ENCODE data around the gene RAD51B. TPM values are rescaled to one million over a fixed set of nuclear protein-coding genes. Genes with fewer than 3 reads are reported as not detected.

The RAD51B gene
- total and polyA plus RNA-seq, 8 donors: 1.8 to 30.7 (median 15.3) TPM

DNA sequence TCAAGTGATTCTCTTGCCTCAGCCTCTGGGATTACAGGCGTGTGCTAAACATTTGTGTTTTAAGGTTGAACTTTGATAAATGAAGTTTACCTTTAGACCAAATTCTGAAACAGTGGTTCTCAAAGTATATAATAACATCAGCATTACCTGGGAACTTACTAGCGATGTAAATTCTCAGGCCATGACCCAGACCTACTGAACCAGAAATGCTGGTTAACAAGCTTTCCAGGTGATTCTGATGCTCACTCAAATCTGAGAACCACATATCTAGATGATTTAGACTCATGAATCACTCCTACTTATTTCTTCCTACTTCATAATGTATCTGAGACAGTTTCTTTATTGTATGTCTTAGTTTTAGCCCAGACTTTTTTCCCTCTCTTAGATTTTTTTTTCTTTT is 43.6 kb downstream of the RAD51B start:
- intact Hi-C loops (cut with DNase I; ENCODE audit: low total_unique reads): no loop called here
- WGBS, 5 donors: 85 to 92% (median 87%) methylated on average over 2 of the region's 2 CpGs
- no peak overlapping the region for H3K4me3 ChIP-seq
- H3K9me3 ChIP-seq: no peaks in the 10 kb centered on the region
- H3K27ac ChIP-seq: no peak overlapping the region
- H3K36me3 ChIP-seq: peaks cover 0 to 8% (median 2%) of the 10 kb centered on the region in 4 donors
- DNase-seq: no peak
- H3K4me1 ChIP-seq: no peaks in the 10 kb centered on the region
- no peaks in the 10 kb centered on the region for H3K27me3 ChIP-seq
- no peak for TF ChIP-seq POLR2A (IDR thresholded peaks at IDR 0.05)
- TF ChIP-seq POLR2AphosphoS5 (IDR thresholded peaks at IDR 0.05): no peak
- TF ChIP-seq CTCF (IDR thresholded peaks at IDR 0.05): no peak
- no peak for TF ChIP-seq EP300 (IDR thresholded peaks at IDR 0.05)

- Histone ChIP-seq H3K27me3 (no peaks in the 10 kb centered on the region), H3K36me3 (no peaks in the 10 kb centered on the region), H3K4me3 (no peak overlapping the region), H3K9me3 (no peaks in the 10 kb centered on the region), H3K27ac (no peak overlapping the region), H3K4me1 (no peaks in the 10 kb centered on the region)
- 69 to 79% (median 75%) methylated on average over 3 of the region's 3 CpGs for WGBS, 5 donors
- no peak for DNase-seq
- TF ChIP-seq EP300 (IDR thresholded peaks at IDR 0.05) (no peak), POLR2AphosphoS5 (IDR thresholded peaks at IDR 0.05) (no peak)
- intact Hi-C loops (cut with DNase I; ENCODE audit: low total_unique reads): no loop called here
Measured at GRCh38 chr14:67875175-67876006, 55.8 kb downstream of the RAD51B start.

GRCh38 chr14:67879026-67879425 is 59.4 kb downstream of the RAD51B start:
- intact Hi-C loops (cut with DNase I; ENCODE audit: low total_unique reads): no loop called here
- no peak for DNase-seq
- Histone ChIP-seq H3K4me1 (peaks cover 0 to 16% (median 8%) of the 10 kb centered on the region in 4 donors), H3K4me3 (no peak overlapping the region), H3K27ac (no peak overlapping the region), H3K9me3 (no peaks in the 10 kb centered on the region), H3K36me3 (no peaks in the 10 kb centered on the region), H3K27me3 (no peaks in the 10 kb centered on the region)
- TF ChIP-seq EP300 (IDR thresholded peaks at IDR 0.05) (no peak), POLR2A (IDR thresholded peaks at IDR 0.05) (no peak), POLR2AphosphoS5 (IDR thresholded peaks at IDR 0.05) (no peak), CTCF (IDR thresholded peaks at IDR 0.05) (no peak)

GRCh38 chr14:67881225-67881624 is 61.6 kb downstream of the RAD51B start:
- Histone ChIP-seq H3K4me1 (peaks cover 0 to 24% (median 11%) of the 10 kb centered on the region in 4 donors), H3K27ac (no peak overlapping the region), H3K27me3 (no peaks in the 10 kb centered on the region), H3K9me3 (no peaks in the 10 kb centered on the region), H3K36me3 (no peaks in the 10 kb centered on the region), H3K4me3 (no peak overlapping the region)
- no peak for TF ChIP-seq POLR2A (IDR thresholded peaks at IDR 0.05)
- TF ChIP-seq POLR2AphosphoS5 (IDR thresholded peaks at IDR 0.05): no peak
- no peak for TF ChIP-seq EP300 (IDR thresholded peaks at IDR 0.05)
- no peak for TF ChIP-seq CTCF (IDR thresholded peaks at IDR 0.05)
- intact Hi-C loops (cut with DNase I; ENCODE audit: low total_unique reads): no loop called here
- no peak for DNase-seq
- WGBS, 5 donors: 19 to 52% (median 45%) methylated on average over 2 of the region's 2 CpGs

DNA sequence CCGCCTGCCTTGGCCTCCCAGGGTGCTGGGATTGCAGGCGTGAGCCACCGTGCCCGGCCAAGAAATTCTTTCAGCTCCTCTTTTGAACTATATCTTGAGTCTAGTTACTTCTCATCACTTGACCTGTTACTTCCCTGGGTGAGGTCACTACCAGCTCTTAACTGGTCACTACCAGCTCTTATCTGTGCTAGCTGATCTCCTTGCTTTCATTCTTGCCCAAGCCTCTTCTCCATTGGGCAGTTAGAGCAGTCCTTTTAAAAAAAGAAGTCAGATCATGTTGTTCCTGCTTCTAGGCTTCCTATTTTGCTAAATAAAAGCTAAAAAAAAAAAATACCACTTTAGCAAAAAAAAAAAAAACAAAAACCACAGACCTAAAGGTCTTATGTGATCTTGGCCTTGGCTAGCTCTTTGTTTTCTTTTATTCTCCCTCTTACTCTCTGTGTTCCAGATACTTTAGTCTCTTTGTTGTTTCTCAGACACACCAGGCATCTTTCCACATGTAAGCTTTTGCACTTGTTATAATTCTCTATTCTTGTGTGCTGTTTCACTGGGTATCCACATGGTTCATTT is 63.5 kb downstream of the RAD51B start:
- 79 to 98% (median 90%) methylated on average over 4 of the region's 4 CpGs for WGBS, 5 donors
- intact Hi-C loops (cut with DNase I; ENCODE audit: low total_unique reads): no loop called here
- H3K27me3 ChIP-seq: no peaks in the 10 kb centered on the region
- H3K36me3 ChIP-seq: no peaks in the 10 kb centered on the region
- TF ChIP-seq CTCF (IDR thresholded peaks at IDR 0.05) (no peak), EP300 (IDR thresholded peaks at IDR 0.05) (no peak), POLR2A (IDR thresholded peaks at IDR 0.05) (no peak), POLR2AphosphoS5 (IDR thresholded peaks at IDR 0.05) (no peak)
- DNase-seq: no peak
- peaks cover 0 to 34% (median 11%) of the 10 kb centered on the region in 4 donors for H3K4me1 ChIP-seq
- H3K4me3 ChIP-seq: no peak overlapping the region
- no peak overlapping the region for H3K27ac ChIP-seq
- H3K9me3 ChIP-seq: no peaks in the 10 kb centered on the region
